ENCODE data around the gene CAPZA1.

DNA sequence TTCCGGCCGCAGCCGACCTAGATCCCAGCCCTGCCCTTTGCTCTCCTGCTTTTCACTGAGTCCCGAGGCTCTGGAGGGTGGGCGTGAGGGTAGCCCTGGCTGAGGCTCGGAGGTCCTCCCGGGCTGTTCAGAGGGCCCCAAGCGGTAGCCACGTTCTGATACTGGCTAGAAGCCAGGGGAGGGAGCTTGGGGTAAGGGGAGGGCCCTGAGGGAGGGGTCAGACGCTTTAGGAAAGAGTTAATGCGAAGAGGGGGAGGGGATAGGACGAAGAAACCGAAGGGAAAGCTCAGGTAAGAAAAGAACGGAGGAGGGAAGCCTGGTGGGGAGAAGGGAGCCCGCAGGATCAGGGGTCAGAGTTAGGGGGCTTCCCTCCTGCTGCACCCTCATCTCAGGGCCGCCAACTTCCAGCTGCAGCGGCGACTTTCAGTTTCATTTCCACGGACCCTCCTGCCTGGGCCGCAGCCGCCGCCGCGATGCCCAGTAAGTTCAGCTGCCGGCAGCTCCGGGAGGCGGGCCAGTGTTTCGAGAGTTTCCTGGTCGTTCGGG, 54.9 kb downstream of the CAPZA1 start, which contains the start of gene MOV10:
- TF ChIP-seq POLR2A (IDR thresholded peaks at IDR 0.05; ENCODE audit: low read length) (peak; percentile 32), GATA1 (IDR thresholded peaks at IDR 0.05; ENCODE audit: low read depth, low read length) (no peak)

Measured in erythroblast (primary cell).